ENCODE data around the gene TMED10.

Gene TMED10

GRCh38 chr14:75176142-75176820 is at the start of gene TMED10:
TSS of gene TMED10 (minus strand) at chr14:75176612. CDS start at chr14:75176579, 33 bp downstream.
- DNase-seq, result peak; percentile 38 to 93 (median 84)

GRCh38 chr14:75224561-75224960 is 48.1 kb upstream of the TMED10 start:
- no peak for DNase-seq

- peak in 30 of 58 donors; percentile 1 to 44 (median 14) for DNase-seq
Observed at GRCh38 chr14:75223664-75224154, 47.3 kb upstream of the TMED10 start.

GRCh38 chr14:75222208-75222701 is 45.8 kb upstream of the TMED10 start:
- peak in 2 of 58 donors; percentile 3 to 36 for DNase-seq

- DNase-seq, result no peak
Observed at GRCh38 chr14:75221797-75222196, 45.4 kb upstream of the TMED10 start.

- no peak for DNase-seq
Observed at GRCh38 chr14:75220156-75220555, 43.7 kb upstream of the TMED10 start.

- DNase-seq, result peak in 4 of 58 donors; percentile 3 to 26 (median 10)
Observed at GRCh38 chr14:75217508-75218206, 41.2 kb upstream of the TMED10 start.

- DNase-seq, result no peak
Observed at GRCh38 chr14:75216427-75217006, 40.1 kb upstream of the TMED10 start.

GRCh38 chr14:75215520-75215919 is 39.1 kb upstream of the TMED10 start:
- DNase-seq, result no peak

- DNase-seq, result no peak
Observed at GRCh38 chr14:75214558-75214957, 38.1 kb upstream of the TMED10 start.

- no peak for DNase-seq
Observed at GRCh38 chr14:75213172-75213571, 36.8 kb upstream of the TMED10 start.

GRCh38 chr14:75208843-75209242 is 32.4 kb upstream of the TMED10 start:
- DNase-seq, result no peak

- DNase-seq, result no peak
Observed at GRCh38 chr14:75206190-75206589, 29.8 kb upstream of the TMED10 start.

- DNase-seq, result no peak
Observed at GRCh38 chr14:75205591-75205990, 29.2 kb upstream of the TMED10 start.

GRCh38 chr14:75204116-75204515 is 27.7 kb upstream of the TMED10 start:
- DNase-seq, result no peak

- DNase-seq, result no peak
Observed at GRCh38 chr14:75202657-75203056, 26.2 kb upstream of the TMED10 start.

GRCh38 chr14:75201087-75201486 is 24.7 kb upstream of the TMED10 start:
- no peak for DNase-seq

GRCh38 chr14:75200451-75200850 is 24.0 kb upstream of the TMED10 start:
- no peak for DNase-seq

- DNase-seq, result peak in 42 of 58 donors; percentile 2 to 67 (median 24)
Observed at GRCh38 chr14:75198291-75198933, 22.0 kb upstream of the TMED10 start.

- no peak for DNase-seq
Observed at GRCh38 chr14:75197338-75197737, 20.9 kb upstream of the TMED10 start.

GRCh38 chr14:75196468-75196867 is 20.1 kb upstream of the TMED10 start:
- no peak for DNase-seq

GRCh38 chr14:75196064-75196463 is 19.7 kb upstream of the TMED10 start:
- no peak for DNase-seq
